ENCODE results near the gene MRPL16.

GRCh38 chr11:59770869-59771268 is 39.7 kb downstream of the MRPL16 start:
- TF ChIP-seq EZH2 (IDR thresholded peaks at IDR 0.05) (no peak), POLR2AphosphoS5 (IDR thresholded peaks at IDR 0.05; ENCODE audit: borderline replicate concordance, low read depth, low read length) (no peak), FOXP2 (optimal IDR thresholded peaks at IDR 0.05; ENCODE audit: control extremely low read depth, extremely low read length, insufficient read depth) (no peak)

Measured in SK-N-MC (cell line).